ENCODE data around the gene FLAD1. TPM values are rescaled to one million over a fixed set of nuclear protein-coding genes. Genes with fewer than 3 reads are reported as not detected.

The FLAD1 gene
- total RNA-seq, 1 donor from 2014 or later, result 51.5 TPM

DNA sequence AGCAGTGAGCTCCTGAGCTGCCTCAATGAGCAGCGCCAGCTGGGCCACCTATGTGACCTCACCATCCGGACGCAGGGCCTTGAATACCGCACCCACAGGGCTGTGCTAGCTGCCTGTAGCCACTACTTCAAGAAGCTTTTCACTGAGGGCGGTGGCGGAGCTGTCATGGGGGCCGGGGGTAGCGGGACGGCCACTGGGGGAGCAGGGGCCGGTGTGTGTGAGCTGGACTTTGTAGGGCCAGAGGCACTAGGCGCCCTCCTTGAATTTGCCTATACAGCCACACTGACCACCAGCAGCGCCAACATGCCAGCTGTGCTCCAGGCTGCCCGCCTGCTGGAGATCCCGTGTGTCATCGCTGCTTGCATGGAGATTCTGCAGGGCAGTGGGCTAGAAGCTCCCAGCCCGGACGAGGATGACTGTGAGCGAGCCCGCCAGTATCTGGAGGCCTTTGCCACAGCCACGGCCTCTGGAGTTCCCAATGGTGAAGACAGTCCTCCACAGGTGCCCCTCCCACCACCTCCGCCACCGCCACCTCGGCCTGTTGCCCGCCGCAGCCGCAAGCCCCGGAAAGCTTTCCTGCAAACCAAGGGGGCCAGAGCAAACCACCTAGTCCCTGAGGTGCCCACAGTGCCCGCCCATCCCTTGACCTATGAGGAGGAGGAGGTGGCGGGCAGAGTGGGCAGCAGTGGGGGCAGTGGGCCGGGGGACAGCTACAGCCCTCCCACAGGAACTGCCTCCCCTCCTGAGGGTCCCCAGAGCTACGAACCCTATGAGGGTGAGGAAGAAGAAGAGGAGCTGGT, 31.8 kb downstream of the FLAD1 start:
- no peaks in the 10 kb centered on the region for H3K9me3 Mint-ChIP-seq (ENCODE audit: unreplicated experiment)
- Histone ChIP-seq H3K36me3 (ENCODE audit: insufficient read depth, low read length) (no peaks in the 10 kb centered on the region), H3K79me2 (ENCODE audit: insufficient read depth, low read length) (peaks cover 2% of the 10 kb centered on the region), H3K27me3 (ENCODE audit: insufficient read depth, low read length) (no peaks in the 10 kb centered on the region), H3K4me3 (ENCODE audit: insufficient read depth, low read depth, low read length) (no peak overlapping the region), H4K20me1 (ENCODE audit: insufficient read depth, low read length) (peaks cover 41% of the 10 kb centered on the region), H3K9me3 (ENCODE audit: insufficient read depth, low read depth, low read length) (no peaks in the 10 kb centered on the region), H3K27ac (ENCODE audit: low read depth, low read length) (no peak overlapping the region), H2AFZ (ENCODE audit: low read depth, low read length) (no peak overlapping the region), H3K4me2 (ENCODE audit: low read length) (no peak overlapping the region), H3K4me1 (ENCODE audit: insufficient read depth, low read length) (peaks cover 9% of the 10 kb centered on the region), H3K9ac (ENCODE audit: low read length) (no peak overlapping the region)
- DNase-seq (ENCODE audit: low read depth), result no peak
- peaks cover 23% of the 10 kb centered on the region for H3K4me1 Mint-ChIP-seq (ENCODE audit: low read depth, unreplicated experiment)
- H3K27ac Mint-ChIP-seq (ENCODE audit: unreplicated experiment), result no peak overlapping the region
- H3K36me3 Mint-ChIP-seq (ENCODE audit: low read depth, unreplicated experiment), result peaks cover 6% of the 10 kb centered on the region
- no peak for TF ChIP-seq EZH2 (IDR thresholded peaks at IDR 0.05; ENCODE audit: insufficient read depth, low read length)
- TF ChIP-seq, protein P1, sequence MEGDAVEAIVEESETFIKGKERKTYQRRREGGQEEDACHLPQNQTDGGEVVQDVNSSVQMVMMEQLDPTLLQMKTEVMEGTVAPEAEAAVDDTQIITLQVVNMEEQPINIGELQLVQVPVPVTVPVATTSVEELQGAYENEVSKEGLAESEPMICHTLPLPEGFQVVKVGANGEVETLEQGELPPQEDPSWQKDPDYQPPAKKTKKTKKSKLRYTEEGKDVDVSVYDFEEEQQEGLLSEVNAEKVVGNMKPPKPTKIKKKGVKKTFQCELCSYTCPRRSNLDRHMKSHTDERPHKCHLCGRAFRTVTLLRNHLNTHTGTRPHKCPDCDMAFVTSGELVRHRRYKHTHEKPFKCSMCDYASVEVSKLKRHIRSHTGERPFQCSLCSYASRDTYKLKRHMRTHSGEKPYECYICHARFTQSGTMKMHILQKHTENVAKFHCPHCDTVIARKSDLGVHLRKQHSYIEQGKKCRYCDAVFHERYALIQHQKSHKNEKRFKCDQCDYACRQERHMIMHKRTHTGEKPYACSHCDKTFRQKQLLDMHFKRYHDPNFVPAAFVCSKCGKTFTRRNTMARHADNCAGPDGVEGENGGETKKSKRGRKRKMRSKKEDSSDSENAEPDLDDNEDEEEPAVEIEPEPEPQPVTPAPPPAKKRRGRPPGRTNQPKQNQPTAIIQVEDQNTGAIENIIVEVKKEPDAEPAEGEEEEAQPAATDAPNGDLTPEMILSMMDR (IDR thresholded peaks at IDR 0.05; ENCODE audit: insufficient read depth, low read depth, low read length), result no peak
- FAIRE-seq, result no peak
- no peaks in the 10 kb centered on the region for H3K27me3 Mint-ChIP-seq (ENCODE audit: low read depth, unreplicated experiment)
- H3K4me3 Mint-ChIP-seq (ENCODE audit: unreplicated experiment), result no peak overlapping the region

DNA sequence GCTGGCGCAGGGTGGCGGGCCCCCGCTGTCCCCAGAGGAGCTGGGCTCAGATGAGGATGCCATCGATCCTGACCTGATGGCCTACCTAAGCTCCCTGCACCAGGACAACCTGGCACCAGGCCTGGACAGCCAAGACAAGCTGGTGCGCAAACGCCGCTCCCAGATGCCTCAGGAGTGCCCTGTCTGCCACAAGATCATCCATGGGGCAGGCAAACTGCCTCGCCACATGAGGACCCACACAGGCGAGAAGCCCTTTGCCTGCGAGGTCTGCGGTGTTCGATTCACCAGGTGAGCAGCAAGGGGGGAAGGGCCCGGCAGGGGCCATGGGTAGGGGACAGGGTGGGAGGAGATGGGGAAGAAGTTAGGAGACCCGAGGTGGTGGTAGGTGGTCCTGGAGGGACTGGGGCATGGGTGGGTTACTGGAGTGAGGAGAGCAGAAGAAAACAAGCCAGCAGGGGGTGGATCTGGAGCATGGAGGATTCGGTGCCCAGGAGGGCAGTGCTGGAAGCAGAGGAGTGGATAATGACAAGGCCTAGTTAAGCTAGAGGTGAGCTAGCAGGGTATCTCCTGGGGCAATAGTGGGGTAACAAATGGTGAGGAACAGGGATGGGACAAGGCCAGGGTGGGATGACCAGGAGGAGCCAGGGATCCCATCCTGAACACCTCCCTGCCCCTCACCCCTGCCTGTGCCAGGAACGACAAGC, 32.5 kb downstream of the FLAD1 start:
- H2AFZ ChIP-seq (ENCODE audit: low read depth, low read length), result no peak overlapping the region
- Mint-ChIP-seq H3K36me3 (ENCODE audit: low read depth, unreplicated experiment) (peaks cover 6% of the 10 kb centered on the region), H3K9me3 (ENCODE audit: unreplicated experiment) (no peaks in the 10 kb centered on the region), H3K4me3 (ENCODE audit: unreplicated experiment) (no peak overlapping the region), H3K4me1 (ENCODE audit: low read depth, unreplicated experiment) (peaks cover 25% of the 10 kb centered on the region), H3K27ac (ENCODE audit: unreplicated experiment) (no peak overlapping the region), H3K27me3 (ENCODE audit: low read depth, unreplicated experiment) (no peaks in the 10 kb centered on the region)
- no peak for TF ChIP-seq EZH2 (IDR thresholded peaks at IDR 0.05; ENCODE audit: insufficient read depth, low read length)
- TF ChIP-seq, protein P1 (IDR thresholded peaks at IDR 0.05; ENCODE audit: insufficient read depth, low read depth, low read length), result no peak
- no peaks in the 10 kb centered on the region for H3K79me2 ChIP-seq (ENCODE audit: insufficient read depth, low read length)
- H3K27me3 ChIP-seq (ENCODE audit: insufficient read depth, low read length), result no peaks in the 10 kb centered on the region
- no peak overlapping the region for H3K4me2 ChIP-seq (ENCODE audit: low read length)
- no peak overlapping the region for H3K9ac ChIP-seq (ENCODE audit: low read length)
- no peak for FAIRE-seq
- H4K20me1 ChIP-seq (ENCODE audit: insufficient read depth, low read length), result peaks cover 36% of the 10 kb centered on the region
- DNase-seq (ENCODE audit: low read depth), result no peak
- no peak overlapping the region for H3K27ac ChIP-seq (ENCODE audit: low read depth, low read length)
- H3K4me1 ChIP-seq (ENCODE audit: insufficient read depth, low read length), result peaks cover 9% of the 10 kb centered on the region
- no peaks in the 10 kb centered on the region for H3K9me3 ChIP-seq (ENCODE audit: insufficient read depth, low read depth, low read length)
- no peak overlapping the region for H3K4me3 ChIP-seq (ENCODE audit: insufficient read depth, low read depth, low read length)
- H3K36me3 ChIP-seq (ENCODE audit: insufficient read depth, low read length), result no peaks in the 10 kb centered on the region
